Vagina (tissue), 2 donors: ENCODE data around the gene ADGRF1.

Source experiments
- POLR2A ChIP-seq, 2 donors: fragments of 450-650 bp; IDR thresholded peaks; one replicate each; pipeline ENCODE4 v1.6.1; 2017; ENCODE audit warnings: antibody characterized with exemption in 2 of 2, mild to moderate bottlenecking in 2 of 2, moderate library complexity in 2 of 2
- POLR2AphosphoS5 ChIP-seq, 2 donors: sonication (generic); formaldehyde crosslinking; IDR thresholded peaks; one replicate each; pipeline ENCODE4 v1.9.0; 2017; ENCODE audit warnings: antibody characterized with exemption in 2 of 2, mild to moderate bottlenecking in 2 of 2, low read depth in 1 of 2; ENCODE audit not compliant: insufficient read depth in 1 of 2
- TF ChIP-seq, protein P1 (sequence below), 3 experiments: fragments of 450-650 bp in 2 of 3; fragments of 200-600 bp in 1 of 3; sonication (generic) in 1 of 3; IDR thresholded peaks; one replicate each; pipeline ENCODE4 v1.5.1; 2017 to 2019; ENCODE audit warnings: antibody characterized with exemption in 3 of 3, mild to moderate bottlenecking in 2 of 3, moderate library complexity in 2 of 3

DNA sequence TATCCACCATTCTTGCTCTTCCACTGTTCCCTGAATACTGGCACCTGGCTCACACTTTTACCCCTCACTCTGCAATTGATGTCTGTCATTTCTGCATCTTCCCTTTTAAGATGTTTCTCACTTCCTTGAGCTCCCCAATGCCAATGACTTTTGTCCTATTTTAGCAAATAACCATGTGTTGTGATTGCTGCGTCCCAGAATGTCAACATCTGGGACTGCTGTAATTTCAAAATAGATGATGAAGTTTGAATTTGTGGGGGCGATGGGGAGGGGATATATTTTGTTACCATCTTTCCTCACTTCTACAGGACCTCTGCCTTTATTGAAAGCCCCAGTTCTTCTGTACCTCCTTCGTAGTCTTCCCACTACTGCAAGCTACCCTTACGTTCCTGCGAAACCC lies 80.4 kb downstream of the ADGRF1 start:
- TF ChIP-seq, protein P1, sequence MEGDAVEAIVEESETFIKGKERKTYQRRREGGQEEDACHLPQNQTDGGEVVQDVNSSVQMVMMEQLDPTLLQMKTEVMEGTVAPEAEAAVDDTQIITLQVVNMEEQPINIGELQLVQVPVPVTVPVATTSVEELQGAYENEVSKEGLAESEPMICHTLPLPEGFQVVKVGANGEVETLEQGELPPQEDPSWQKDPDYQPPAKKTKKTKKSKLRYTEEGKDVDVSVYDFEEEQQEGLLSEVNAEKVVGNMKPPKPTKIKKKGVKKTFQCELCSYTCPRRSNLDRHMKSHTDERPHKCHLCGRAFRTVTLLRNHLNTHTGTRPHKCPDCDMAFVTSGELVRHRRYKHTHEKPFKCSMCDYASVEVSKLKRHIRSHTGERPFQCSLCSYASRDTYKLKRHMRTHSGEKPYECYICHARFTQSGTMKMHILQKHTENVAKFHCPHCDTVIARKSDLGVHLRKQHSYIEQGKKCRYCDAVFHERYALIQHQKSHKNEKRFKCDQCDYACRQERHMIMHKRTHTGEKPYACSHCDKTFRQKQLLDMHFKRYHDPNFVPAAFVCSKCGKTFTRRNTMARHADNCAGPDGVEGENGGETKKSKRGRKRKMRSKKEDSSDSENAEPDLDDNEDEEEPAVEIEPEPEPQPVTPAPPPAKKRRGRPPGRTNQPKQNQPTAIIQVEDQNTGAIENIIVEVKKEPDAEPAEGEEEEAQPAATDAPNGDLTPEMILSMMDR (IDR thresholded peaks at IDR 0.05), result no peak
- TF ChIP-seq POLR2A (IDR thresholded peaks at IDR 0.05), result no peak
- no peak for TF ChIP-seq POLR2AphosphoS5 (IDR thresholded peaks at IDR 0.05; ENCODE audit: insufficient read depth in 1 of 2, low read depth in 1 of 2)
